NCI-H146 treated with DMSO at 0.1 percent for 48 hours (cell line): Measurements from ENCODE around the gene TPSB2.
"Not testable (repeated sequence)": the region's sequence is repeated elsewhere in the genome, so short reads cannot be mapped to it uniquely, and the experiment has no call there.

Experiments
- DNase-seq: peaks from one replicate; lab custom pipeline; 2025; ENCODE audit not compliant: unreplicated experiment; lab: John Stamatoyannopoulos, UW

TPSB2 gene

GRCh38 chr16:1243907-1244850, 14.2 kb upstream of the TPSB2 start:
- not testable (repeated sequence) for DNase-seq

GRCh38 chr16:1243363-1243762, 13.4 kb upstream of the TPSB2 start:
- DNase-seq, result not testable (repeated sequence)

GRCh38 chr16:1241081-1241480, 11.1 kb upstream of the TPSB2 start:
- not testable (repeated sequence) for DNase-seq

GRCh38 chr16:1240436-1240835, 10.5 kb upstream of the TPSB2 start, which contains the start of gene TPSAB1:
TSS of gene TPSAB1 (plus strand) at chr16:1240705. CDS start at chr16:1240939, 234 bp downstream.
- not testable (repeated sequence) for DNase-seq

GRCh38 chr16:1239575-1239974, 9.6 kb upstream of the TPSB2 start:
- not testable (repeated sequence) for DNase-seq

GRCh38 chr16:1238909-1239308, 8.9 kb upstream of the TPSB2 start:
- not testable (repeated sequence) for DNase-seq

- DNase-seq, result no peak
Measured at GRCh38 chr16:1237990-1238389, 8.0 kb upstream of the TPSB2 start.

- not testable (repeated sequence) for DNase-seq
Measured at GRCh38 chr16:1236659-1237058, 6.7 kb upstream of the TPSB2 start.

- not testable (repeated sequence) for DNase-seq
Measured at GRCh38 chr16:1232049-1232748, 2.2 kb upstream of the TPSB2 start.

- not testable (repeated sequence) for DNase-seq
Measured at GRCh38 chr16:1231301-1231700, 1.3 kb upstream of the TPSB2 start.

- DNase-seq, result not testable (repeated sequence)
Measured at GRCh38 chr16:1230471-1231212, 658 bp upstream of the TPSB2 start.

GRCh38 chr16:1229476-1229875, 508 bp downstream of the TPSB2 start:
- DNase-seq, result not testable (repeated sequence)

- not testable (repeated sequence) for DNase-seq
Measured at GRCh38 chr16:1228227-1228626, 1.8 kb downstream of the TPSB2 start.

- not testable (repeated sequence) for DNase-seq
Measured at GRCh38 chr16:1226692-1227091, 3.3 kb downstream of the TPSB2 start.

GRCh38 chr16:1225728-1226311, 4.2 kb downstream of the TPSB2 start:
- not testable (repeated sequence) for DNase-seq

GRCh38 chr16:1225051-1225451, 4.9 kb downstream of the TPSB2 start, which contains the start of gene TPSG1:
TSS of gene TPSG1 (minus strand) at chr16:1225268. CDS start at chr16:1225252, 16 bp downstream.
- no peak for DNase-seq

GRCh38 chr16:1224558-1224957, 5.4 kb downstream of the TPSB2 start:
- DNase-seq, result no peak

- no peak for DNase-seq
Measured at GRCh38 chr16:1223355-1224214, 6.4 kb downstream of the TPSB2 start.

- no peak for DNase-seq
Measured at GRCh38 chr16:1222553-1223354, 7.2 kb downstream of the TPSB2 start.
